NT2/D1 (cell line): Measurements from ENCODE around the gene ZNF296.
A peak's percentile ranks its signal among the peaks of the same experiment; 100 is the strongest.

Source experiments
- DNase-seq: peaks from one replicate; pipeline ENCODE4 v3.0.0-alpha.2; 2011; ENCODE audit warnings: low read depth, low spot score
- H3K27me3 ChIP-seq: 2 replicates; pipeline ENCODE4 v1.6.0; 2011; ENCODE audit warnings: mild to moderate bottlenecking; ENCODE audit not compliant: insufficient read length, insufficient read depth
- H3K36me3 ChIP-seq: 2 replicates; pipeline ENCODE4 v1.6.1; 2011; ENCODE audit warnings: mild to moderate bottlenecking, low read length, mixed read lengths; ENCODE audit not compliant: insufficient read depth, insufficient read length
- H3K4me1 ChIP-seq: 2 replicates; pipeline ENCODE4 v1.5.1; 2011; ENCODE audit not compliant: insufficient read depth, insufficient read length
- H3K4me3 ChIP-seq: 2 replicates; pipeline ENCODE4 v1.5.1; 2011; ENCODE audit warnings: low read depth; ENCODE audit not compliant: insufficient read length
- H3K9ac ChIP-seq: 2 replicates; pipeline ENCODE4 v1.6.0; 2011; ENCODE audit warnings: low read depth; ENCODE audit not compliant: insufficient read length
- H3K9me3 ChIP-seq: 2 replicates; pipeline ENCODE4 v1.5.1; 2011; ENCODE audit warnings: mild to moderate bottlenecking, low read length; ENCODE audit not compliant: insufficient read depth
- SUZ12 ChIP-seq: IDR thresholded peaks from 2 replicates; pipeline ENCODE4 v1.6.1; 2011; ENCODE audit not compliant: insufficient read length, insufficient read depth; ENCODE audit errors: extremely low read depth
- YY1 ChIP-seq: IDR thresholded peaks from 2 replicates; pipeline ENCODE4 v1.6.1; 2011; ENCODE audit not compliant: insufficient read length, insufficient read depth
- ZNF274 ChIP-seq: IDR thresholded peaks from 2 replicates; pipeline ENCODE4 v1.6.1; 2011; ENCODE audit warnings: mild to moderate bottlenecking, low read depth, low read length

ZNF296 gene

DNA sequence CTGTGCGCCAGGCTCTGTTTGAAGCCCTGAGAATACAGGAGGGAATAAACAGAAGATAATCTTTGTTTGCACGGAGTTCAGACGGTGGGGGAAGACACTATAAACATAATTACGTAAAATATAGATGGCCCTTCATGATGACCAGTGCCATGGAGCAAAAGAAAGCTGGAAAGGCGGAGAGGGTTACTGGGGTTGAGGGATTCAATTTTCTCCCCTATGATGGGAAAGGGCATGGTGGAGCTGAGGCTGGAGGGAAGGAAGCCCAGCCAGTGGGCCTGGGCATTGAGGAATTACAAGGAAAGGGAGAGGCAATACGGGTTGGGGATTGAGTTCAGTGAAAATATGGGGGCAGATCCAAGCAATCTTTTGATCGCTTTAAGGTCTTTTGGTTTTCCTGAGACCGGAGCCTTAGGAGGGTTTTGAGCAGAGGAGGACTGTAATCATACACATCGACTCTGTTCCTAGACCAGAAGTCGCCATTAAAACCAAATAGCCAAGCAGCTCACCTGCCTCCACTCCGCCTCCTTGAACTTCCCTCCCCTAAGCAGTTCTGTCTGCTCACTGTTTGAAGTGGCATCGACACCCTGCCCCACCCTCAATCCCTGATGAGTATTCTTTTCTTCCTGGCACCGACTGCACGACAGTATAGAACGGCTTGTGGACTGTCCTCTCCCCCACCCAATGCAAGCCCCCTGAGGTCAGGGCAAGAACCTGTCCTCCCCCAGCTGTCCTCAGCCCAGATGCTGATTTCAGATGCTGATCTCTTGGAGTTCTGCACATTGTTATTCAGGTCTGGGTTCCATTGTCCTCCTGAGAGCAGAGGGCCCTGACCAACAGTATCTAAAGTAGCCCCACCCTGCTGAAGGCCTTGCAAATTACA lies 813 bp upstream of the ZNF296 start:
- peaks cover 3% of the 10 kb centered on the region for H3K4me1 ChIP-seq
- no peak for DNase-seq
- TF ChIP-seq SUZ12, result no peak
- no peak for TF ChIP-seq YY1
- no peak for TF ChIP-seq ZNF274

DNA sequence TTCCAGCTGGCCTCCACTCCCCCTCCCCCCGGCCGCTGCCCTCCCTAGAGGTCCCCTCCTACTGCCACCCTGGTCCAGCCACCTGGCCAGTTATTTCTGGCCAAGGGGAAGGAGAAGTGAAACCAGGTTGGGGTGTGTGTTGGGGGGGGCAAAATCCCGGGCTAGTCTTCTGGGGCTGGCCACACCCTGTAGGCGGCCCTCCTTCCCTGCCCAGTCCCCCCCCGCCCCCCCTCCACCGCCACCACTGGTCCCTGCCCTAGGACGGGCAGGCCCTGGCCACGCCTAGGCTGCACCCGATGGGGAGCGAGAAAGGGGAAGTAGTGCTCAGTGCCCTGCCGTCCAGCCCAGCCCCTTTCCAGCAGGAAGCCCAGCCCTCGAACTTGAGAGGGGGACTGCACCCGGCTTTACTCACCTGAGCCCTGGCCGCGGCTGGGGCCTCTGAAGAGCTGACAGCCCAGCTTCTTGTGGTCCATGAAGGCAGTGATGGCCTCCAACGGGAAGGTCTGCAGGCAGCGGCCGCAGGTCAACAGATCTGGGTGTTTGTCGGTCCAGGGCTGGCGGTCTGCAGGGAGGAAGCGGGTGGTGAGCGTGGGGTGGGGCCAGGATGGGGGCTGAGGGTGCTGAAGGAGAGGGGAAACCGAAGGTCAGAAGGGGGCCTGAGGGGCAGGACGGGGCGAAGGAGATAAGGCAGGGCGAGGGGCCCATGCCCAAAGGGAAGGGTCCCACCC lies 813 bp downstream of the ZNF296 start:
- H3K27me3 ChIP-seq, result no peaks in the 10 kb centered on the region
- peak overlapping the region; percentile 71 for H3K4me3 ChIP-seq
- H3K9me3 ChIP-seq, result no peaks in the 10 kb centered on the region
- H3K36me3 ChIP-seq, result peaks cover 20% of the 10 kb centered on the region
- peak overlapping the region; percentile 80 for H3K9ac ChIP-seq
- no peak for TF ChIP-seq ZNF274
- TF ChIP-seq YY1, result no peak
- no peak for TF ChIP-seq SUZ12
- H3K4me1 ChIP-seq, result peaks cover 3% of the 10 kb centered on the region
- no peak for DNase-seq

More for the DNA sequence above, 813 bp upstream of the ZNF296 start:
- H3K9me3 ChIP-seq, result no peaks in the 10 kb centered on the region
- H3K9ac ChIP-seq, result peak overlapping the region; percentile 64
- H3K27me3 ChIP-seq, result no peaks in the 10 kb centered on the region
- H3K4me3 ChIP-seq, result no peak overlapping the region
- peaks cover 12% of the 10 kb centered on the region for H3K36me3 ChIP-seq

DNA sequence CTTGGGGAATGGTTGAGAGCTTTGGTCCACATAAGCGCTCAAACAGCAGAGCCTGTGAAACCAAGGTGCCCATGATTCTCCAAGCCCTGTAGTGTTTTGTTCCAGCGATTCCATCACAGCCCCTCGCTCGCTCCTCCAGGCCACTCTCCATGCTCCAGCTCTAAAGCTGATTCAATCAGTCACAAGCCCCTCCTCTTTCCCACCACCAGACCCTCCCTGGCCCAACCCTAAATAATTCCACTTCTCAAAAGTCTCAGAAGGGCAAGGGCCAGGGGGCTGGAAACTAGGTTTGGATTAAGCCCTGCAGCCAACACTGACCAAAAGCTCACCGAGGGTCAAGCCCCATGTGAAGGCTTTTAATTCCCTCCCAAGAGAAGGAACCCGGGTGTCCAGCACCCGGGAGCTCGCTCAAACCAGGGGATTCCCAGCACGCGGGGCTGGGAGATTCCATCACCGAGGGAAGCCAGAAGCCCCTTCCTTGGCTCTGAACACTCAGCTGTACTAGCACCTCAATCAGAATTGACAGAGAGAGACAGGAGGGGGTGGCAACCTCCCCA lies 1.5 kb downstream of the ZNF296 start:
- Histone ChIP-seq H3K27me3 (no peaks in the 10 kb centered on the region), H3K9ac (peak overlapping the region; percentile 66), H3K4me1 (peaks cover 3% of the 10 kb centered on the region), H3K9me3 (no peaks in the 10 kb centered on the region), H3K4me3 (peak overlapping the region; percentile 27), H3K36me3 (peaks cover 27% of the 10 kb centered on the region)
- no peak for DNase-seq
- no peak for TF ChIP-seq ZNF274
- TF ChIP-seq YY1, result no peak
- TF ChIP-seq SUZ12, result no peak

- Histone ChIP-seq H3K9ac (no peak overlapping the region), H3K36me3 (peaks cover 49% of the 10 kb centered on the region), H3K4me1 (peaks cover 6% of the 10 kb centered on the region)
Observed at GRCh38 chr19:45071969-45072790, 4.1 kb downstream of the ZNF296 start.

GRCh38 chr19:45071545-45071938 lies 4.7 kb downstream of the ZNF296 start:
- no peak for TF ChIP-seq YY1
- no peak for TF ChIP-seq SUZ12
- TF ChIP-seq ZNF274, result no peak
- peaks cover 55% of the 10 kb centered on the region for H3K36me3 ChIP-seq
- H3K4me3 ChIP-seq, result no peak overlapping the region
- peaks cover 9% of the 10 kb centered on the region for H3K4me1 ChIP-seq
- H3K9ac ChIP-seq, result no peak overlapping the region
- H3K27me3 ChIP-seq, result no peaks in the 10 kb centered on the region
- H3K9me3 ChIP-seq, result no peaks in the 10 kb centered on the region
- DNase-seq, result no peak

More at GRCh38 chr19:45071969-45072790, 4.1 kb downstream of the ZNF296 start:
- TF ChIP-seq ZNF274, result no peak
- TF ChIP-seq YY1, result no peak
- TF ChIP-seq SUZ12, result no peak
- H3K27me3 ChIP-seq, result no peaks in the 10 kb centered on the region
- no peak overlapping the region for H3K4me3 ChIP-seq
- H3K9me3 ChIP-seq, result no peaks in the 10 kb centered on the region
- DNase-seq, result no peak

DNA sequence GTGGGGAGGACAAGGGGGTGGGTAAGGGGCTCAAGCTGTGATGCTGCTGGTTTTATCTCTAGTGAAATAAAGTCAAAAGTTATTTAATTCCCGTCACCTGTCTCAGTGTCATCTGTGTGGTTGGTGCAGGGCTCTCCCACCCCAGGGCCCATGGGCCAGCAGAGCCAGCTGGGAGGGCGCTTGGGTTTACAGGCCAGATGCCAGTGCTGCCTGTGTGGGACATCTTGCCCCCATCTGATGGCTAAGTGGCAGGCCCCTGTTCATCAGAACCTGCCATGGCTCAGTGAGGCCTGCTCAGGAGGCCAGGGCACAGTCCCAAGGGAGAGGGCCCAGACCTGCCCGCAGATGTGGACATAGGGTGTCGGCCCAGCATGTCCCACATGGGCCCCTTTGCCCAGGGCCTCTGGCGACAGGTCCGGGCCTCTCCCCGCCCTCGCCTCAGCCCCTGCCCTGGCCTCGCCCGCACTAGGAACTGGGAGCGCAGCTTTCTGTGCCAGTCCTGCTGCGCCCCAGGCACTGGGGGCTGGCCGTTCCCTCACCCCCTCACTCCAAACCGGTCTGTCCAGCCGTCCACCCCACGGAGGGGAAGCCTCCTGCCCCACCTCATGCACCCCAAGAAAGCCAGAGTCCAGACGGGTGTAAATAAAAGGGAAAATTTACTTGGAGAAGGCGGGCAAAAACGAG lies 5.3 kb downstream of the ZNF296 start:
- no peak overlapping the region for H3K9ac ChIP-seq
- H3K4me3 ChIP-seq, result no peak overlapping the region
- TF ChIP-seq YY1, result no peak
- TF ChIP-seq ZNF274, result no peak
- no peak for TF ChIP-seq SUZ12
- peaks cover 9% of the 10 kb centered on the region for H3K4me1 ChIP-seq
- no peaks in the 10 kb centered on the region for H3K27me3 ChIP-seq
- no peaks in the 10 kb centered on the region for H3K9me3 ChIP-seq
- H3K36me3 ChIP-seq, result peaks cover 57% of the 10 kb centered on the region
- DNase-seq, result no peak
